Endothelial cell (in vitro differentiated cells): ENCODE results near the gene CTNNA2. TPM values are rescaled to one million over a fixed set of nuclear protein-coding genes. Genes with fewer than 3 reads are reported as not detected.

Experiments
- DNase-seq: peaks from one replicate; pipeline ENCODE4 v3.0.0; 2021; ENCODE audit warnings: low spot score
- H3K27ac Mint-ChIP-seq: one replicate; pipeline ENCODE4 v1.8.0; 2021; ENCODE audit warnings: mixed read lengths, inconsistent platforms; ENCODE audit not compliant: unreplicated experiment
- H3K27me3 Mint-ChIP-seq: one replicate; pipeline ENCODE4 v1.8.0; 2021; ENCODE audit warnings: mild to moderate bottlenecking, moderate library complexity, mixed read lengths, inconsistent platforms; ENCODE audit not compliant: unreplicated experiment
- H3K36me3 Mint-ChIP-seq: one replicate; pipeline ENCODE4 v1.8.0; 2021; ENCODE audit warnings: mild to moderate bottlenecking, low read depth, mixed read lengths, inconsistent platforms; ENCODE audit not compliant: unreplicated experiment
- H3K4me1 Mint-ChIP-seq: one replicate; pipeline ENCODE4 v1.8.0; 2021; ENCODE audit warnings: mild to moderate bottlenecking, mixed read lengths, inconsistent platforms; ENCODE audit not compliant: unreplicated experiment
- H3K4me3 Mint-ChIP-seq: one replicate; pipeline ENCODE4 v1.8.0; 2021; ENCODE audit warnings: mild to moderate bottlenecking, mixed read lengths, inconsistent platforms; ENCODE audit not compliant: unreplicated experiment
- H3K9me3 Mint-ChIP-seq: one replicate; pipeline ENCODE4 v1.8.0; 2021; ENCODE audit warnings: mixed read lengths, inconsistent platforms; ENCODE audit not compliant: unreplicated experiment
- total RNA-seq: library from RNA; stranded (reverse); fragmentation: NEBNext Ultra II Directional; extraction: Animal tissue kit (Norgen Biotek cat#: 25700); gene quantifications from one replicate; pipeline ENCODE4 v1.2.1, GENCODE V29; 2021; ENCODE audit not compliant: unreplicated experiment
- TF ChIP-seq, protein P1 (sequence below): fragments of 200-600 bp; sonication (generic); IDR thresholded peaks from one replicate; pipeline ENCODE4 v1.5.0; 2021; ENCODE audit warnings: antibody characterized with exemption; ENCODE audit not compliant: unreplicated experiment

CTNNA2 gene
- total RNA-seq, 1 donor from 2014 or later: 4.7 TPM

GRCh38 chr2:79827881-79828280, 315.0 kb downstream of the CTNNA2 start:
- peaks cover 1% of the 10 kb centered on the region for H3K27me3 Mint-ChIP-seq
- no peak overlapping the region for H3K4me3 Mint-ChIP-seq
- TF ChIP-seq, protein P1, sequence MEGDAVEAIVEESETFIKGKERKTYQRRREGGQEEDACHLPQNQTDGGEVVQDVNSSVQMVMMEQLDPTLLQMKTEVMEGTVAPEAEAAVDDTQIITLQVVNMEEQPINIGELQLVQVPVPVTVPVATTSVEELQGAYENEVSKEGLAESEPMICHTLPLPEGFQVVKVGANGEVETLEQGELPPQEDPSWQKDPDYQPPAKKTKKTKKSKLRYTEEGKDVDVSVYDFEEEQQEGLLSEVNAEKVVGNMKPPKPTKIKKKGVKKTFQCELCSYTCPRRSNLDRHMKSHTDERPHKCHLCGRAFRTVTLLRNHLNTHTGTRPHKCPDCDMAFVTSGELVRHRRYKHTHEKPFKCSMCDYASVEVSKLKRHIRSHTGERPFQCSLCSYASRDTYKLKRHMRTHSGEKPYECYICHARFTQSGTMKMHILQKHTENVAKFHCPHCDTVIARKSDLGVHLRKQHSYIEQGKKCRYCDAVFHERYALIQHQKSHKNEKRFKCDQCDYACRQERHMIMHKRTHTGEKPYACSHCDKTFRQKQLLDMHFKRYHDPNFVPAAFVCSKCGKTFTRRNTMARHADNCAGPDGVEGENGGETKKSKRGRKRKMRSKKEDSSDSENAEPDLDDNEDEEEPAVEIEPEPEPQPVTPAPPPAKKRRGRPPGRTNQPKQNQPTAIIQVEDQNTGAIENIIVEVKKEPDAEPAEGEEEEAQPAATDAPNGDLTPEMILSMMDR: no peak
- H3K36me3 Mint-ChIP-seq: no peaks in the 10 kb centered on the region
- H3K27ac Mint-ChIP-seq: no peak overlapping the region
- H3K4me1 Mint-ChIP-seq: peaks cover 24% of the 10 kb centered on the region
- DNase-seq: no peak
- H3K9me3 Mint-ChIP-seq: no peaks in the 10 kb centered on the region

DNA sequence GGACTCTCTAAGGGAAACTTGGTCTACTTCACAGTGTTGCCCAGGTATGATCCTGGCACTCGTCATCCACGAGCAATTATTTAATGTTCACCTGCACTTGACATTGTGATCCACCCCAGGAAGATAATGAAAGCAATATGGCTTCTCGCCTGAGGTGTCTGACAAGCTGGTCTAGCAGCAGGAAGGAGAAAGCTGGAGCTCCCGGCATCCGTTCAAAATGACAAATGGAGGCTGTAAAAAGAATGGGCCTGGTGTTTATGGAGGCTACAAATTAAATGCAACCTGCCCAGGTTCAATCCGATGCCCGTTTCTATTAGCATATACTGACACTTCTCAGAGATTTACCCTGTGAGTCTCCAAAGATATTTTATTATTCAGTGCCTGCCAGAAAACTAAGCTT, 317.6 kb downstream of the CTNNA2 start:
- H3K36me3 Mint-ChIP-seq: no peaks in the 10 kb centered on the region
- H3K27me3 Mint-ChIP-seq: peaks cover 1% of the 10 kb centered on the region
- no peak for DNase-seq
- H3K9me3 Mint-ChIP-seq: no peaks in the 10 kb centered on the region
- TF ChIP-seq, protein P1: no peak
- H3K27ac Mint-ChIP-seq: no peak overlapping the region
- peaks cover 23% of the 10 kb centered on the region for H3K4me1 Mint-ChIP-seq
- H3K4me3 Mint-ChIP-seq: no peak overlapping the region

- Mint-ChIP-seq H3K4me3 (no peak overlapping the region), H3K36me3 (no peaks in the 10 kb centered on the region), H3K9me3 (no peaks in the 10 kb centered on the region), H3K27me3 (no peaks in the 10 kb centered on the region), H3K4me1 (peaks cover 23% of the 10 kb centered on the region), H3K27ac (no peak overlapping the region)
- DNase-seq: no peak
- TF ChIP-seq, protein P1: no peak
Measured at GRCh38 chr2:79831961-79832360, 319.1 kb downstream of the CTNNA2 start.

GRCh38 chr2:79832511-79833234, 319.8 kb downstream of the CTNNA2 start:
- peaks cover 23% of the 10 kb centered on the region for H3K4me1 Mint-ChIP-seq
- no peak overlapping the region for H3K4me3 Mint-ChIP-seq
- no peak overlapping the region for H3K27ac Mint-ChIP-seq
- H3K9me3 Mint-ChIP-seq: no peaks in the 10 kb centered on the region
- H3K27me3 Mint-ChIP-seq: no peaks in the 10 kb centered on the region
- no peak for DNase-seq
- no peaks in the 10 kb centered on the region for H3K36me3 Mint-ChIP-seq
- TF ChIP-seq, protein P1: no peak

- Mint-ChIP-seq H3K27ac (peak overlapping the region; percentile 27), H3K4me1 (peaks cover 23% of the 10 kb centered on the region), H3K4me3 (no peak overlapping the region), H3K36me3 (no peaks in the 10 kb centered on the region), H3K27me3 (no peaks in the 10 kb centered on the region), H3K9me3 (no peaks in the 10 kb centered on the region)
- DNase-seq: no peak
- TF ChIP-seq, protein P1: no peak
Measured at GRCh38 chr2:79833235-79833878, 320.5 kb downstream of the CTNNA2 start.
